KMS-11 (cell line): Measurements from ENCODE around the gene APOL2.

Source experiments
- H2AFZ ChIP-seq: fragments of 200-600 bp; sonication (generic); 2 replicates; pipeline ENCODE4 v1.6.1; 2016; ENCODE audit warnings: antibody characterized with exemption, mixed run types, low read depth
- H3K27ac ChIP-seq: fragments of 200-600 bp; sonication (generic); 2 replicates; pipeline ENCODE4 v1.6.1; 2016; ENCODE audit warnings: mild to moderate bottlenecking, mixed run types
- H3K27me3 ChIP-seq: fragments of 200-600 bp; sonication (generic); 2 replicates; pipeline ENCODE4 v1.6.1; 2017; ENCODE audit warnings: mild to moderate bottlenecking, low read depth, mixed run types, moderate library complexity; ENCODE audit not compliant: insufficient read depth
- H3K36me3 ChIP-seq: fragments of 200-600 bp; sonication (generic); 2 replicates; pipeline ENCODE4 v1.6.1; 2017; ENCODE audit warnings: mild to moderate bottlenecking, mixed run types; ENCODE audit not compliant: insufficient read depth
- H3K4me1 ChIP-seq: fragments of 200-600 bp; sonication (generic); 2 replicates; pipeline ENCODE4 v1.6.1; 2016; ENCODE audit warnings: mild to moderate bottlenecking, low read depth, mixed run types; ENCODE audit not compliant: poor library complexity, severe bottlenecking
- H3K4me2 ChIP-seq: fragments of 200-600 bp; sonication (generic); 2 replicates; pipeline ENCODE4 v1.7.0; 2016; ENCODE audit warnings: mild to moderate bottlenecking, mixed run types
- H3K4me3 ChIP-seq: fragments of 200-600 bp; sonication (generic); IDR thresholded peaks from 2 replicates; pipeline ENCODE4 v1.6.1; 2017; ENCODE audit warnings: low read depth, low read length, mixed read lengths; ENCODE audit not compliant: insufficient read depth
- H3K79me2 ChIP-seq: fragments of 200-600 bp; sonication (generic); 2 replicates; pipeline ENCODE4 v1.6.1; 2016; ENCODE audit warnings: low read depth, mixed run types; ENCODE audit not compliant: insufficient read depth
- H3K9ac ChIP-seq: fragments of 200-600 bp; sonication (generic); 2 replicates; pipeline ENCODE4 v1.6.1; 2016; ENCODE audit warnings: mild to moderate bottlenecking, mixed run types
- H4K20me1 ChIP-seq: fragments of 200-600 bp; sonication (generic); 2 replicates; pipeline ENCODE4 v1.6.1; 2016; ENCODE audit warnings: mild to moderate bottlenecking, mixed run types; ENCODE audit not compliant: insufficient read depth
- CTCF ChIP-seq: fragments of 200-600 bp; sonication (generic); conservative IDR thresholded peaks from 2 replicates; pipeline ENCODE4 v1.6.1; 2017; ENCODE audit warnings: low read depth, mild to moderate bottlenecking, antibody characterized with exemption, low read length, moderate library complexity, mixed read lengths

Gene APOL2

GRCh38 chr22:36225333-36225922 lies 13.9 kb downstream of the APOL2 start:
- no peaks in the 10 kb centered on the region for H3K36me3 ChIP-seq
- no peak overlapping the region for H3K9ac ChIP-seq
- no peak overlapping the region for H3K4me3 ChIP-seq
- TF ChIP-seq CTCF = no peak
- H4K20me1 ChIP-seq = no peaks in the 10 kb centered on the region
- H3K4me1 ChIP-seq = peaks cover 13% of the 10 kb centered on the region
- no peak overlapping the region for H3K4me2 ChIP-seq
- no peak overlapping the region for H3K27ac ChIP-seq
- no peaks in the 10 kb centered on the region for H3K27me3 ChIP-seq
- no peaks in the 10 kb centered on the region for H3K79me2 ChIP-seq
- H2AFZ ChIP-seq = no peak overlapping the region

- Histone ChIP-seq H3K4me2 (no peak overlapping the region), H3K36me3 (no peaks in the 10 kb centered on the region), H3K4me3 (no peak overlapping the region), H3K9ac (no peak overlapping the region), H2AFZ (no peak overlapping the region), H3K79me2 (no peaks in the 10 kb centered on the region), H3K27ac (no peak overlapping the region), H4K20me1 (no peaks in the 10 kb centered on the region), H3K27me3 (no peaks in the 10 kb centered on the region), H3K4me1 (peaks cover 13% of the 10 kb centered on the region)
- no peak for TF ChIP-seq CTCF
Measured at GRCh38 chr22:36224245-36224644, 15.1 kb downstream of the APOL2 start.

GRCh38 chr22:36223504-36223903 lies 15.8 kb downstream of the APOL2 start:
- Histone ChIP-seq H3K4me2 (no peak overlapping the region), H3K27ac (no peak overlapping the region), H4K20me1 (no peaks in the 10 kb centered on the region), H3K27me3 (no peaks in the 10 kb centered on the region), H3K4me3 (no peak overlapping the region), H3K9ac (no peak overlapping the region), H2AFZ (no peak overlapping the region), H3K36me3 (no peaks in the 10 kb centered on the region), H3K79me2 (no peaks in the 10 kb centered on the region), H3K4me1 (peaks cover 13% of the 10 kb centered on the region)
- TF ChIP-seq CTCF = no peak

GRCh38 chr22:36222887-36223450 lies 16.4 kb downstream of the APOL2 start:
- Histone ChIP-seq H2AFZ (no peak overlapping the region), H3K9ac (no peak overlapping the region), H3K79me2 (no peaks in the 10 kb centered on the region), H4K20me1 (no peaks in the 10 kb centered on the region), H3K4me1 (peaks cover 13% of the 10 kb centered on the region), H3K27me3 (no peaks in the 10 kb centered on the region), H3K36me3 (no peaks in the 10 kb centered on the region), H3K4me2 (no peak overlapping the region), H3K27ac (no peak overlapping the region), H3K4me3 (no peak overlapping the region)
- TF ChIP-seq CTCF = no peak
